BJ (cell line): ENCODE measurements around the gene NBEA. TPM values are rescaled to one million over a fixed set of nuclear protein-coding genes. Genes with fewer than 3 reads are reported as not detected.

Source experiments
- CTCF ChIA-PET: fragments of 350-600 bp; formaldehyde crosslinking; extraction: SDS; loops from one replicate; lab custom pipeline; 2021; ENCODE audit warnings: antibody characterized with exemption, inconsistent platforms; lab: Yijun Ruan, JAX
- POLR2A ChIA-PET: fragments of 300-600 bp; sonication (Branson Sonifier 250); formaldehyde crosslinking; extraction: SDS; loops from one replicate; lab custom pipeline; 2021; ENCODE audit warnings: antibody characterized with exemption; lab: Charles Lee
- DNase-seq: peaks from one replicate; pipeline ENCODE4 v3.0.0-alpha.2; 2011; ENCODE audit warnings: low read depth
- H3K27me3 ChIP-seq: 2 replicates; pipeline ENCODE4 v1.6.0; 2011; ENCODE audit warnings: low read length; ENCODE audit not compliant: control insufficient read depth, insufficient read depth
- H3K36me3 ChIP-seq: 2 replicates; pipeline ENCODE4 v1.5.1; 2011; ENCODE audit warnings: low read length; ENCODE audit not compliant: control insufficient read depth, insufficient read depth
- H3K4me3 ChIP-seq: 2 replicates; pipeline ENCODE4 v1.5.1; 2011; ENCODE audit warnings: low read depth, mild to moderate bottlenecking, control low read depth, low read length
- CTCF ChIP-seq: IDR thresholded peaks from 2 replicates; pipeline ENCODE4 v1.5.1; 2011; ENCODE audit warnings: low read depth, mild to moderate bottlenecking, control low read depth, inconsistent platforms, low read length, moderate library complexity; ENCODE audit not compliant: insufficient read depth
- polyA plus RNA-seq: library from polyadenylated mRNA; depleted of rRNA; stranded (reverse); fragments of >200 nt; gene quantifications from 2 replicates; pipeline ENCODE4 v1.2.3, GENCODE V29; 2011

Gene NBEA
- polyA plus RNA-seq, 1 experiment, result 17.8 TPM

DNA sequence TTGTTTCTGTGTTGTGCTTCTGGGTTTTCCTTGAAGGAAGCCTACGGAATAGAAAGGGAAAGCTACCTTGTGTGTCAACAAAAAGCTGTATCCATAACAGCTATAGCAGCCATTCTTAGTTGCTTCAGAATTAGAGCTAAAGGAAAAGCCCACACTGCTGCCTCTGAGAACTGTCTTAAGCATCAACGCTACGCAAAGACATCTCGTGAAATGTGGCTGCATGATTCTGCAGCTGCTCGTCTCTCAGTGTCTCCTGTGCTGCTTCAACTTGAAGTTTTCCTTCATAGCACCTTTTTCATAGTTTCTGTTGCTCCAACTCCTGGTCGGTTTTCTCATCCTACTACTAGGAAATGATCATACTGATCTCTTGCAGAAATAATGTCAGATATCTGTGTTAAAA, 675.4 kb downstream of the NBEA start:
- no peaks in the 10 kb centered on the region for H3K27me3 ChIP-seq
- ChIA-PET POLR2A (no interaction called here), CTCF (no interaction called here)
- TF ChIP-seq CTCF, result no peak
- no peak overlapping the region for H3K4me3 ChIP-seq
- DNase-seq, result no peak
- H3K36me3 ChIP-seq, result no peaks in the 10 kb centered on the region

- ChIA-PET POLR2A (interaction anchor here (0.6 kb wide), 1 partner anchor 72 kb away, joined by 6 read pairs; no protein-coding TSS in a partner anchor), CTCF (interaction anchor here (1.3 kb wide), 1 partner anchor 171 kb away, joined by 4 read pairs; no protein-coding TSS in a partner anchor)
- DNase-seq, result no peak
- Histone ChIP-seq H3K36me3 (no peaks in the 10 kb centered on the region), H3K27me3 (no peaks in the 10 kb centered on the region), H3K4me3 (no peak overlapping the region)
- TF ChIP-seq CTCF, result no peak
These were observed 676.6 kb downstream of the NBEA start for GRCh38 chr13:35618565-35619083.

DNA sequence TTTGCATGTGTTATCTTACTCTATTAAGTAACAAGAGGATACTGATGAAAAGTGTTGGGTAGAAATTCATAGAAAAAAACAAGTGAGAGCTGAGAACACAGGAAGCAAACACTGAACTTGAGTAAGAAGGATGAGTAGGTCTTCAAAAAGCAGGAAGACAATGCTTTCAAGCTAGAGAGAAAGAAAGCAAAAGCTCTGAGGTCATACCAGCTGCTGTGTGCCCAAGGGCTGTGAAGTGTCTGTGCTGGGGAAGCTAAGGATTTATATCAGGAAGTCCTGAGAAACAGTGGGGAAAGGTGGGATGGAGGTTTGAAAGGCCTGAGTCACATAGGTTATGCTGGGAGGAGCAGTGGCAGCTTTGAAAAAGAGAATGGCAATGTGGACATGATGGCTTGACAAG, 679.9 kb downstream of the NBEA start:
- ChIA-PET POLR2A (interaction anchor here (0.9 to 1.0 kb wide), 2 partner anchors 92 to 146 kb away, joined by 3 read pairs; partner anchors contain the start of gene MAB21L1), CTCF (interaction anchor here (0.9 to 1.6 kb wide), 2 partner anchors 10 to 99 kb away, joined by 4 to 6 read pairs; no protein-coding TSS in a partner anchor)
- no peak overlapping the region for H3K4me3 ChIP-seq
- no peaks in the 10 kb centered on the region for H3K36me3 ChIP-seq
- no peaks in the 10 kb centered on the region for H3K27me3 ChIP-seq
- no peak for TF ChIP-seq CTCF
- DNase-seq, result peak; percentile 26

- Histone ChIP-seq H3K27me3 (no peaks in the 10 kb centered on the region), H3K36me3 (no peaks in the 10 kb centered on the region), H3K4me3 (no peak overlapping the region)
- ChIA-PET CTCF (interaction anchor here (0.6 to 5.0 kb wide), 8 partner anchors 15 to 189 kb away, joined by 3 to 35 read pairs (median 10); partner anchors contain the start of gene MAB21L1), POLR2A (no interaction called here)
- no peak for DNase-seq
- no peak for TF ChIP-seq CTCF
These were observed 687.0 kb downstream of the NBEA start for GRCh38 chr13:35629026-35629425.

- POLR2A ChIA-PET, result no interaction called here
- DNase-seq, result no peak
- H3K4me3 ChIP-seq, result no peak overlapping the region
These were observed 688.6 kb downstream of the NBEA start for GRCh38 chr13:35630551-35631275.

More at GRCh38 chr13:35630551-35631275, 688.6 kb downstream of the NBEA start:
- peak; percentile 84 for TF ChIP-seq CTCF
- no peaks in the 10 kb centered on the region for H3K27me3 ChIP-seq
- no peaks in the 10 kb centered on the region for H3K36me3 ChIP-seq
- CTCF ChIA-PET, result interaction anchor here (0.6 to 5.0 kb wide), 28 partner anchors 9 to 451 kb away, joined by 3 to 35 read pairs (median 5); partner anchors contain the start of gene MAB21L1
